Fibroblast of the aortic adventitia (primary cell): ENCODE results near the gene LSAMP. TPM values are rescaled to one million over a fixed set of nuclear protein-coding genes. Genes with fewer than 3 reads are reported as not detected.

Experiments
- DNase-seq: peaks from one replicate; pipeline ENCODE4 v3.0.0-alpha.2; 2010; ENCODE audit warnings: low read depth
- H3K4me3 ChIP-seq: 2 replicates; pipeline ENCODE4 v1.5.1; 2011; ENCODE audit warnings: low read depth, mild to moderate bottlenecking, control low read depth, low read length, moderate library complexity
- total RNA-seq: library from RNA; depleted of rRNA; stranded (reverse); fragments of >200 nt; gene quantifications from 2 replicates; pipeline ENCODE4 v1.2.3, GENCODE V29; 2012; ENCODE audit warnings: low replicate concordance
- TF ChIP-seq, protein P1 (sequence below): IDR thresholded peaks from 2 replicates; pipeline ENCODE4 v1.5.1; 2011; ENCODE audit warnings: mild to moderate bottlenecking, low read length, control low read depth, inconsistent platforms; ENCODE audit not compliant: insufficient read depth

Gene LSAMP
- total RNA-seq, 1 donor = 9.8 TPM

DNA sequence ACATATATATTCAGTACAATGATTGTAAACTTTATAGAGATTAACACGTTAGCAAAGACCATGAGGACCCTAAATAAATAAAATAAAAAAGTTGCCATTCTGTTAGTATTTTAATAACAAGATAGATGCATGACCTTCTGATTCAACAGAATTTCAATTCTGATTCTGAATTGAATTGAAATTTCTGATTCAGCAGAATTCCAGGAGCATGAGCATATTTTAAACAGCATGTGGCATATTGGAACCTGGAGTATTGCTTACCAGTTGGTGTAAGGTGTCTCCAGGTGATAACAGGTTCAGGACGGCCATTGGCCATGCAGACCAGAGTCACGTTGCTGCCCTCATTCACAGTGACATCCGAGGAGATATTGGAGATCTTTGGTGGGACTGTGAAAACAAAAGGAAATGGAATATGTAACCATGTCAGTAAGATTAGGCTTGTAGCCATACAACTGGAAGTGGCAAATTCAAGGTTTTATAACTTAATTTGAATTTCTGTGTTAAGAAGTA, 426.0 kb downstream of the LSAMP start:
- TF ChIP-seq, protein P1, sequence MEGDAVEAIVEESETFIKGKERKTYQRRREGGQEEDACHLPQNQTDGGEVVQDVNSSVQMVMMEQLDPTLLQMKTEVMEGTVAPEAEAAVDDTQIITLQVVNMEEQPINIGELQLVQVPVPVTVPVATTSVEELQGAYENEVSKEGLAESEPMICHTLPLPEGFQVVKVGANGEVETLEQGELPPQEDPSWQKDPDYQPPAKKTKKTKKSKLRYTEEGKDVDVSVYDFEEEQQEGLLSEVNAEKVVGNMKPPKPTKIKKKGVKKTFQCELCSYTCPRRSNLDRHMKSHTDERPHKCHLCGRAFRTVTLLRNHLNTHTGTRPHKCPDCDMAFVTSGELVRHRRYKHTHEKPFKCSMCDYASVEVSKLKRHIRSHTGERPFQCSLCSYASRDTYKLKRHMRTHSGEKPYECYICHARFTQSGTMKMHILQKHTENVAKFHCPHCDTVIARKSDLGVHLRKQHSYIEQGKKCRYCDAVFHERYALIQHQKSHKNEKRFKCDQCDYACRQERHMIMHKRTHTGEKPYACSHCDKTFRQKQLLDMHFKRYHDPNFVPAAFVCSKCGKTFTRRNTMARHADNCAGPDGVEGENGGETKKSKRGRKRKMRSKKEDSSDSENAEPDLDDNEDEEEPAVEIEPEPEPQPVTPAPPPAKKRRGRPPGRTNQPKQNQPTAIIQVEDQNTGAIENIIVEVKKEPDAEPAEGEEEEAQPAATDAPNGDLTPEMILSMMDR = no peak
- no peak for DNase-seq
- H3K4me3 ChIP-seq = no peak overlapping the region

DNA sequence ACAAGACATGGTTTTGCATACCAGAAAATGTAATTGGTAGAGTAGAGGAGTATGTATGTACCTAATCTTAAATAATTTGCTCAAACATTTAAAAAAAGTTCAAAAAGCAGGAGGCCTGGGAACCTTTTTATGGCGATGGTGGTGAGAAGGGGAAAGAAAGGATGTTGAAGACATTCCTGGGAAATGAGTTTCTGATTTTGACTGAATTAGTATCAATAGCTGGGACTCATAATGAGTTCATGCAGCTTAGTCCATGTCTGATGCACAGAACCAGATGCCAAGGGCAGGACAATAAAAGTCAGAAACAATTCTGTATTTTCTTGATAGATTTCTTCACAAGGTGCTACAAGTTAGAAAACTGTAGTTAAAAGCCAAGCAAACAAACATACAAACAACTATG, 426.6 kb downstream of the LSAMP start:
- no peak overlapping the region for H3K4me3 ChIP-seq
- TF ChIP-seq, protein P1 = no peak
- DNase-seq = no peak

DNA sequence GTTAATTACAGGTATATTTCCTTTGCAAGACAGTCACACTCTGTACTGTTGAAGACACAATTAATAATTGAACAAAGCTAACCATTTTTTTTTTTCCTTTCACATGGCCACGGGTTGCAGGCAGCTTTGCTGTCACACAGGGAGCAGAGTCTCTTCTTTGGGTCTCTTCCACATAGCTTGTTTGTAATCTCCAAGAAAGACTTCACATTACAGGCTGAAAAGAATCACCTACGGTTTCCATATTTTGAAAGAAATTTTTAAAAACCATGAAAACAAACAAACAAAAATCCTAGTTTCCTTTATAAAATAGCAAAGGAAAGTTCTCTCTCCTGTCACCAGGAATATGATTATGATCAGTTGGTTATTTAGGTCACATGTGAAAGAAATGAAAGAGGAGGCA, 429.4 kb downstream of the LSAMP start:
- TF ChIP-seq, protein P1 = no peak
- no peak for DNase-seq
- no peak overlapping the region for H3K4me3 ChIP-seq

DNA sequence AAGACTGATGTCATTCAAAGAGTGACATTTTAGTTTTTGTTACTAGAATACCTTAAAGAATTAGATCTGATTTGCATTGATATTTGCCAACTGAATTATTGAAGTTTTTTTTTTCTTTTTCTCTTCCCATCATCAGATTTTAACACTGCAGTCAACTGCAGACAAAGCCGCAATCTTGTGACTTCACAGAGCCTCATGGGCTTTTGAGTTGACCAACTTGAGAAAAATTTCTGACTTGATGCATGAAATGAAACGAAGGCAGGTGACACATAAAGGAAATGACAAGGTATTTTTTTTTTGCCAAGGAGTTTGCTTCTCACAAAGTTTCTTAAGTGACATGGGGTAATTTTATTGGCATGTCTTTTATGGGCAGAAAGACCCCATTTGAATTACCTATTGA, 438.3 kb downstream of the LSAMP start:
- no peak for DNase-seq
- TF ChIP-seq, protein P1 = no peak
- no peak overlapping the region for H3K4me3 ChIP-seq

DNA sequence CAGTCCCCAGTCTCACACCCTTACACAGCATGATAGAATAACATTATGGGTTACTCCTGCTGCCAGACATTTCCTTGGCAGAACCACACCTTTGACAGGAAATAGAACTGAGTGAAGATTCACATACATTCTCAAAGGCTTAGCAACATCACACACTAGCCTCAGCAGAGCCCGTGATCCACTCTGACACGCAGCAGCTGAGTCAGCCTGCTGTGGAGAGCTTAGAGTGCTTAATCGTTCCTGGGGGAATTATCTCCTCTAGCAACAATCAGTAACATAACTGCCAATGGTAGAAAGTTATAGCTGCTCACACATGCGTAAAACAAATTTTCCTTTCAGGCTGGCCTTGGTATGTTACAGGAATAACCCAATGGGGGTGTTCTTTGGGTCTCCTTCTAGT, 439.9 kb downstream of the LSAMP start:
- TF ChIP-seq, protein P1 = no peak
- DNase-seq = peak; percentile 98
- H3K4me3 ChIP-seq = no peak overlapping the region

DNA sequence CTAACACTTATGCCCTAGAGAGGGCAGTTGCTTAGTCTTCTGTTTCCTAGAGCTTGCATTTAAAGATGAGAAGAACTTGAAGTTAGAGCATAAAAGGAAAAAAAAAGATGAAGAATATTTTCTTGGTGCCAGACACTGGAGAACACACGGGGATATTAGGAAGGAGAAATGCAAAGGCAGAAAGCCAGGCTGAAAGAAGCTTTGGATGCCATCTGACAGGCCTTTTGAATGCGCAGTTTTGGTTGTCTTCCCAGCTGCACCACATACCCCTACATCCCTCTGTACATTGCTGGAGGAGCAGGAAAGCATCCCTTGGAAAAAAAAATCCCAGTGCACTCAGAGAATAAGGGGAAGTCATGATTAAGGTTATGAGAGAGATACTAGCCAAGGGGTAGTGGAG, 443.1 kb downstream of the LSAMP start:
- no peak for DNase-seq
- TF ChIP-seq, protein P1 = no peak
- no peak overlapping the region for H3K4me3 ChIP-seq

DNA sequence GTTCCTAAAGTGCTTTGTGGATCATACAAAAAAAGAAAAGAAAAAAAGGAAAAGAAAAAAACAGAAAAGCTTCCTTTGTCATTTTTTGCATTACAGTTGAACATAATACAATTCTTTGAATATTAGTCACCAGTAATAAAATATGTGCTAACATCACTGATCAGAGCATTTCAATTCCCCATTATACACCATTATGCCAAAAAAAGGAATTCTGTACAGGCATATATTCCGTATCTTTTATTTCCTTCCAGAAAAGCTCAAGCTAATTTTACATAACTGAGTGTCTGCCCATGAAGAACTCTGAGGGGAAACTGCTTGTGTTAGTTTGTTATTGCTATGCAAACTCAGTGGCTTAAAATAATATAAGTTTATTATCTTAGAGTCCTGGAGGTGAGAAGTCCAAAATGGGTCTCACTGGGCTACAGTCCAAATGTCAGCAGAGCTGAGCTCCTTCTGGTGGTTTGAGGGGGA, 444.1 kb downstream of the LSAMP start:
- no peak overlapping the region for H3K4me3 ChIP-seq
- peak; percentile 75 for DNase-seq
- TF ChIP-seq, protein P1 = no peak
